D341Med (cell line): Measurements from ENCODE around the gene OR52B2.

Source experiments
- DNase-seq: peaks from one replicate; pipeline ENCODE4 v3.0.0; 2012; ENCODE audit warnings: low spot score

Gene OR52B2

GRCh38 chr11:6170226-6170625 lies at the start of gene OR52B2:
OR52B2 (minus strand) TSS chr11:6170326; CDS start chr11:6170326, 0 bp downstream.
- DNase-seq: no peak

GRCh38 chr11:6219359-6219758 lies 49.2 kb upstream of the OR52B2 start:
- DNase-seq: no peak

GRCh38 chr11:6217722-6218121 lies 47.6 kb upstream of the OR52B2 start:
- DNase-seq: no peak

- DNase-seq: no peak
These were observed 46.4 kb upstream of the OR52B2 start for GRCh38 chr11:6216501-6216900.

- no peak for DNase-seq
These were observed 44.4 kb upstream of the OR52B2 start for GRCh38 chr11:6214530-6214929.

- DNase-seq: no peak
These were observed 40.3 kb upstream of the OR52B2 start for GRCh38 chr11:6210274-6210955.

- DNase-seq: no peak
These were observed 39.7 kb upstream of the OR52B2 start for GRCh38 chr11:6209801-6210200.

- DNase-seq: no peak
These were observed 36.5 kb upstream of the OR52B2 start for GRCh38 chr11:6206456-6207180.

- DNase-seq: no peak
These were observed 35.2 kb upstream of the OR52B2 start, which contains the start of gene C11orf42 for GRCh38 chr11:6205366-6205765. C11orf42 (plus strand) TSS chr11:6205557; CDS start chr11:6205616, 59 bp downstream.

- no peak for DNase-seq
These were observed 34.6 kb upstream of the OR52B2 start for GRCh38 chr11:6204706-6205105.

GRCh38 chr11:6203327-6203726 lies 33.2 kb upstream of the OR52B2 start:
- no peak for DNase-seq

GRCh38 chr11:6202041-6202440 lies 31.9 kb upstream of the OR52B2 start:
- DNase-seq: no peak

GRCh38 chr11:6201481-6201880 lies 31.4 kb upstream of the OR52B2 start:
- DNase-seq: no peak

GRCh38 chr11:6200975-6201374 lies 30.8 kb upstream of the OR52B2 start:
- no peak for DNase-seq

- DNase-seq: no peak
These were observed 29.2 kb upstream of the OR52B2 start, which contains the start of gene OR52W1 for GRCh38 chr11:6199174-6199810. OR52W1 (plus strand) TSS chr11:6199224; CDS start chr11:6199224, 0 bp downstream.

GRCh38 chr11:6197466-6198200 lies 27.5 kb upstream of the OR52B2 start:
- no peak for DNase-seq

GRCh38 chr11:6196396-6196795 lies 26.3 kb upstream of the OR52B2 start:
- DNase-seq: no peak

GRCh38 chr11:6194065-6194581 lies 24.0 kb upstream of the OR52B2 start:
- no peak for DNase-seq

- DNase-seq: no peak
These were observed 21.6 kb upstream of the OR52B2 start for GRCh38 chr11:6191742-6192141.

GRCh38 chr11:6175440-6175839 lies 5.3 kb upstream of the OR52B2 start:
- no peak for DNase-seq

- no peak for DNase-seq
These were observed 13.3 kb downstream of the OR52B2 start for GRCh38 chr11:6156628-6157359.
